Subcutaneous abdominal adipose tissue (tissue), 5 donors: ENCODE measurements around the gene DYRK3.
"Not testable (repeated sequence)": the region's sequence is repeated elsewhere in the genome, so short reads cannot be mapped to it uniquely, and the experiment has no call there.

Experiments used
- H3K27ac ChIP-seq: one replicate; pipeline ENCODE4 v1.7.0; 2013; ENCODE audit warnings: low read depth, mild to moderate bottlenecking, inconsistent platforms, low read length, moderate library complexity
- H3K27me3 ChIP-seq, 5 donors: one replicate each; pipeline ENCODE4 v1.7.0; 2013; ENCODE audit warnings: low read length in 5 of 5, inconsistent platforms in 1 of 5; ENCODE audit not compliant: control insufficient read depth in 5 of 5, insufficient read depth in 4 of 5
- H3K36me3 ChIP-seq, 5 donors: one replicate each; pipeline ENCODE4 v1.7.0; 2013; ENCODE audit warnings: low read length in 5 of 5; ENCODE audit not compliant: control insufficient read depth in 5 of 5, insufficient read depth in 5 of 5
- H3K4me1 ChIP-seq, 5 donors: one replicate each; pipeline ENCODE4 v1.7.0; 2013; ENCODE audit warnings: low read length in 5 of 5, mild to moderate bottlenecking in 3 of 5, moderate library complexity in 1 of 5; ENCODE audit not compliant: control insufficient read depth in 5 of 5, insufficient read depth in 5 of 5
- H3K4me3 ChIP-seq, 5 donors: one replicate each; pipeline ENCODE4 v1.7.0; 2013; ENCODE audit warnings: low read length in 5 of 5, low read depth in 1 of 5
- H3K9ac ChIP-seq, 5 donors: one replicate each; pipeline ENCODE4 v1.7.0; 2013; ENCODE audit warnings: low read length in 5 of 5, mild to moderate bottlenecking in 4 of 5, moderate library complexity in 3 of 5
- H3K9me3 ChIP-seq, 5 donors: one replicate each; pipeline ENCODE4 v1.7.0; 2013; ENCODE audit warnings: low read length in 5 of 5; ENCODE audit not compliant: control insufficient read depth in 5 of 5
- donor health status: healthy.
- donor health status: healthy.
- donor health status: healthy.
- donor health status: healthy.
- donor health status: healthy.

DYRK3 gene

DNA sequence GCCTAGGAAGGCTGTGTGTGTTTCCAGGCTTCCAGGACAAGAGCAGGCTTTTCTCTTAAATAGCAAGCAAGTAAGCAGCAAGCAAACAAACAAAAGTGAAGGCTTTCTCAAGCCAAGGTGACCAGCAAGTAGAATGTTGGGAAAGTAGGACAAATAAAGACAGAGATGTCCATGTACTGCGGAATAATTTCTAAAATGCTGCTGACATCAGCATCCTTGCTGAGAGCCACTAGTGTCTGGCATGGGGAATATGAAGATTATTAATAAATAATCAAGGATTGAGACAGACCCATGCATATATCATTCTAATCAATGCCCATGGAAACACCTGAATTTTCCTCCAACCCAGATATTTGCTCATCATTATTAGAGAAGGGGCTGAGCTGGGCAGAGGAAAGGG, 6.4 kb upstream of the DYRK3 start:
- Histone ChIP-seq H3K27me3 (no peaks in the 10 kb centered on the region), H3K4me1 (peaks cover 4 to 8% (median 6%) of the 10 kb centered on the region in 5 donors), H3K36me3 (no peaks in the 10 kb centered on the region)

DNA sequence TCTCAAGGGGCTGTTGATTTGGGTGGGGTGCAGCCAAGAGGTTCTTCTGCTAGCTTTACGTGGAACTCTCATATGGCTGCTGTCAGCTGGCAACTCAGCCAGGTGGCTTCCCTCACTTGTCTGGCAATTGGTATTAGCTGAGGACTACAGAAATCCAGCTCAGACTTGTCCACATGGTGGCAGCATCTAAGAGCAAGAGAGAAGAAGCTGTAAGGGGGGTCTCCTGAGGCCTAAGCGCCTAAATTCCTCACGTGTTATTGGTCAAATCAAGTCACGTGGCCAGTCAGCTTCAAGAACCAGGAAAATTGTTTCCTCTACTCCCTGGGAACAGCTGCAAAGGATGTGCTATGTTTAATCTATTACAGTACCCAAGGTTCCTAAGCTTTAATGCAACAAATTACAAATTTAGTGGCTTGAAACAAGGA, 4.2 kb upstream of the DYRK3 start:
- Histone ChIP-seq H3K4me1 (peaks cover 14 to 27% (median 20%) of the 10 kb centered on the region in 5 donors), H3K27me3 (no peaks in the 10 kb centered on the region)

More for the DNA sequence above, 6.4 kb upstream of the DYRK3 start:
- Histone ChIP-seq H3K4me3 (no peak overlapping the region), H3K9ac (no peak overlapping the region), H3K27ac (no peak overlapping the region), H3K9me3 (no peaks in the 10 kb centered on the region)

DNA sequence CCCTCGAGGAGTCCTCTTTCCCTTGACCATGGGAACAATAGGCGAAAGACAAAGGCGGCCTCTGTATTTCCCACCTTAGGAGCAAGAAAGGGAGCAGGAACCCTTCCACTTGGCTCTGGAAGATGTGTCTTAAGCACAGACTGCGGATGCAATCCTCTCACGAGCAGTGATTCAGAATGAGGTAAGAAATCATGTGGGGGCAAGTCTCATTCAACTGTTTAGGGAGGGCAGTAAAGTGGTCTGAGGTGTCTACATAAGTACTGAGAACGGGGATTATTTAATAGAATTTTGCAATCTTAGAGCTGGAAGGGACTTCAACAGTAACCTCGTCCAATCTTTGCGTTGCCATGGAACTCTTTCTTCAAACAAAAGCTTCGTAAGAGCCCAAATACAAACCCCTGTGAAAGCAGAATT, 1.6 kb upstream of the DYRK3 start:
- peaks cover 14 to 33% (median 28%) of the 10 kb centered on the region in 5 donors for H3K4me1 ChIP-seq
- H3K4me3 ChIP-seq, result no peak overlapping the region
- H3K27me3 ChIP-seq, result no peaks in the 10 kb centered on the region
- H3K36me3 ChIP-seq, result no peaks in the 10 kb centered on the region
- peak overlapping the region; percentile 22 for H3K27ac ChIP-seq
- H3K9me3 ChIP-seq, result no peaks in the 10 kb centered on the region
- peak overlapping the region in 2 of 5 donors; percentile 39 to 45 for H3K9ac ChIP-seq

More for the DNA sequence above, 4.2 kb upstream of the DYRK3 start:
- Histone ChIP-seq H3K4me3 (no peak overlapping the region), H3K27ac (no peak overlapping the region), H3K9me3 (no peaks in the 10 kb centered on the region), H3K36me3 (no peaks in the 10 kb centered on the region), H3K9ac (no peak overlapping the region)

DNA sequence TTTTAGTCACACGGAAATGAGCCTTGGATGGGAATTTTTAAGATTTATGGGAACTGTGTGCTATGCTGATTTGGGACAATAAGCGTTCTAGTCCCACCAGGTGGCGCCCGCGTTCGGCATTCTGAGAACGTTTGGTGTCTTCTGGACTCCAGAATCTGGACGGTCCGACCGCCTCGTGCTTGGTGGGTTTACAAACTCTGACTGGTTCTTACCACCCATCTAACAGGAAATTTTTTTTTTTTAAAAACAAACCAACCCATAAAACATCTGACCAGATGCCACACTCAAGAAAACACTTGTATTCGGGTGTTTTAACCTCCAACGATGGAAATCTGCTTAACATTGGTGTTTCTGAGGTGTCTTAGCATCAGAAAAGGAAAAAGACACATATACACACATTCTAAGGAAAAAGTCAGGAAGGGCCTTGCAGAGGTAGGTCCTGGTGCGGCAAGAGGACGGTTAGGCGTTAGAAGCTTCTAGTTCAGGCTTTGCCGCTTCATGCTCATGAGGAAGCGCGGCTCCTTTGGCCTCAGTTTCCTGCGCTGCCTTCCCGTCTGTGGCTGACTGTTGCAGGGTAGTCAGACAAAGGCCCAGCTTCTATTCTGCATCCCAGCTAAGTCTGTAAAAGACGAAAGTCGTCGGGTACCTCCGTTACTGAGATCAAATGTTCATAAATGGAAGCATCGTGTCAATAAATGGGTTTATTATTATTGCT, 814 bp upstream of the DYRK3 start:
- Histone ChIP-seq H3K9ac (peak overlapping the region; percentile 36 to 94 (median 75)), H3K4me1 (peaks cover 14 to 33% (median 28%) of the 10 kb centered on the region in 5 donors), H3K9me3 (no peaks in the 10 kb centered on the region), H3K27ac (peak overlapping the region; percentile 83), H3K27me3 (no peaks in the 10 kb centered on the region), H3K36me3 (no peaks in the 10 kb centered on the region), H3K4me3 (peak overlapping the region; percentile 63 to 89 (median 88))

DNA sequence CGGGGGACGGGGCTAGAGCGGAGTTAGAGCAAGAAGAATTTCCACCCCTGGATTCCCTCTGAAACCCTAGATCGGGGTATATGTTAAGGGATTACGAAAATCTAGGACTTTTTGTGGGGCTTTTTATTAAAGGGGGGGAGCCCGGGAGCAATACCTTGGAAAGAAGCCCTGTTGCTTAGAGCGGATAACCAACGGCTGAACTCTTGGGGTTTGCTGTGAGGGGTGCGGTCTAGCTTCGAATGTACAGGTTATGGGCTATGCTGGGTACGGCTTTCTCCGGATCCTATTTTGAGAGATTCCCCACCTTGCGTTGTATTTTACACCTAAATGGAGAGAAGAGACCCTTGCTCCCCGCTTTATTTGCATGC, 626 bp downstream of the DYRK3 start:
- Histone ChIP-seq H3K4me3 (peak overlapping the region; percentile 70 to 89 (median 88)), H3K9ac (peak overlapping the region in 4 of 5 donors; percentile 65 to 80 (median 76)), H3K9me3 (no peaks in the 10 kb centered on the region), H3K27me3 (no peaks in the 10 kb centered on the region), H3K36me3 (no peaks in the 10 kb centered on the region), H3K27ac (peak overlapping the region; percentile 83), H3K4me1 (peaks cover 14 to 33% (median 28%) of the 10 kb centered on the region in 5 donors)

DNA sequence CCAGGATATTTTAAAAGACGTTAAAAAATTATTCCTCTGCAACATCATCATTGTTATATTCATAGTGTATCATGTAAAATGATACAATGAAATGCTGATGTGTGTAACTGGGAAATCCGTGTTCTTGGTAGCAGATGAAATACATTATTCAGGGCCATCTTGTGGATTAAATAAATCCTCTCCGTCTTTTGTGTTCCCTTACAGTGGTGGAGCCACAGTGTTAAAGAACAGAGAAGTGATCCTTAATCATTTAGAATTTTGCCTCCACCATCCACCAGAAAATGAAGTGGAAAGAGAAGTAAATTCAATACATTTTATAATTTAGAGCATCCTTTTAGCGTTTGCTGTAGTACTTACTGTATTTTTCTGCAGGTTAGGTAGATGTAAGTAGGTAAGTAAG, 1.3 kb downstream of the DYRK3 start:
- peak overlapping the region in 3 of 5 donors; percentile 46 to 80 (median 56) for H3K9ac ChIP-seq
- H3K4me3 ChIP-seq, result peak overlapping the region in 3 of 5 donors; percentile 37 to 70 (median 38)
- H3K27ac ChIP-seq, result peak overlapping the region; percentile 83

DNA sequence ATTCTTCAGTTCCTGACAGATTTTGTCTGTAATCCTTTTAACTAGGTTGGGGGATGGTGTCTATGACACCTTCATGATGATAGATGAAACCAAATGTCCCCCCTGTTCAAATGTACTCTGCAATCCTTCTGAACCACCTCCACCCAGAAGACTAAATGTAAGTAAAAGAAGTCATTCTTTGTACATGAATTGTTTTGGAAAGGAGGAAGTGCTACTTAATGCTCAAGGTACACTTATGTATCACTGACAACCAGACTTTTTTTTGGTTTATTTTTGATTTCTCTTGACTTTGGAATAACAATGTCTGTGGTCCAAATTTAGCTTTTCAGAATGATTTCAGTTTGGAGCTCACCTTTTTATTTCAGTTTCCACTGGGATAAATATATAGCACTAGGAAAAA, 2.3 kb downstream of the DYRK3 start:
- Histone ChIP-seq H3K9ac (peak overlapping the region in 1 of 5 donors; percentile 62), H3K27me3 (no peaks in the 10 kb centered on the region), H3K36me3 (no peaks in the 10 kb centered on the region), H3K4me1 (peaks cover 14 to 33% (median 28%) of the 10 kb centered on the region in 5 donors), H3K9me3 (no peaks in the 10 kb centered on the region), H3K27ac (peak overlapping the region; percentile 83), H3K4me3 (peak overlapping the region in 1 of 5 donors; percentile 70)

More for the DNA sequence above, 1.3 kb downstream of the DYRK3 start:
- Histone ChIP-seq H3K27me3 (no peaks in the 10 kb centered on the region), H3K4me1 (peaks cover 14 to 33% (median 28%) of the 10 kb centered on the region in 5 donors), H3K9me3 (no peaks in the 10 kb centered on the region), H3K36me3 (no peaks in the 10 kb centered on the region)

DNA sequence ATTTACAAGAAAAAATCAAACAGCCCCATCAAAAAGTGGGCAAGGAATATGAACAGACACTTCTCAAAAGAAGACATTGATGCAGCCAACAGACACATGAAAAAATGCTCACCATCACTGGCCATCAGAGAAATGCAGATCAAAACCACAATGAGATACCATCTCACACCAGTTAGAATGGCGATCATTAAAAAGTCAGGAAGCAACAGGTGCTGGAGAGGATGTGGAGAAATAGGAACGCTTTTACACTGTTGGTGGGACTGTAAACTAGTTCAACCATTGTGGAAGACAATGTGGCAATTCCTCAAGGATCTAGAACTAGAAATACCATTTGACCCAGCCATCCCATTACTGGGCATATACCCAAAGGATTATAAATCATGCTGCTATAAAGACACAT, 6.7 kb downstream of the DYRK3 start:
- not testable (repeated sequence) for H3K9me3 ChIP-seq, H3K9ac ChIP-seq, H3K4me3 ChIP-seq, H3K4me1 ChIP-seq, H3K27ac ChIP-seq, H3K27me3 ChIP-seq, H3K36me3 ChIP-seq

DNA sequence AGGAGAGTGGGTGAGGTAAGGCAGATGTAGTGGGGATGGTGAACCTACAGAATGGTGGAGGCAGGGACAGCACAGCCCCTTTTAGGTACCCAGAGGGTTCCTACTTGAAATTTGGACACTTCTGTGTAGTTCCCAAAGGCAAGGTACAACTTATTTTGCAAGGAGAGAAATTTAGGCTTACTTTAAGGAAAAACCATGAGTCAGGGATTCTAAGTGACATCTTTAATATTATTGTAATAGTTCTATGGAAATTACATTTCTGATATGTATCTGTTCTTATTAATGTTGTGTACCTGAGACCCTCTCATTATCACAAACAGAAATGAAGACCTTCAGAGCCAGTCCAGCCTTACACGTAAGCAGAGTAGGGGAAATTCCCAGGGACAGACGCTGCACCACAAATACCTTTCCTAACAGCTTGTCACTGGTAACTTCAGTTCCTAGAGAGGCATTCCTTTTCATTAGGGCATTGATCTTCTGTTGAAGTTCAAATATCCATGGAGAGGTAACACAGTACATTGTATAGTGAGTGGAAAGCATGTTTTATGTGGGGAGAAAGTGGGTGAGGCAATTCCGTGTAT, 7.9 kb downstream of the DYRK3 start:
- H3K4me1 ChIP-seq, result peaks cover 0 to 3% (median 2%) of the 10 kb centered on the region in 5 donors
- H3K27ac ChIP-seq, result no peak overlapping the region
- no peaks in the 10 kb centered on the region for H3K27me3 ChIP-seq
- no peak overlapping the region for H3K9ac ChIP-seq
- H3K36me3 ChIP-seq, result peaks cover 0 to 13% (median 7%) of the 10 kb centered on the region in 5 donors
- no peak overlapping the region for H3K4me3 ChIP-seq
- H3K9me3 ChIP-seq, result no peaks in the 10 kb centered on the region

DNA sequence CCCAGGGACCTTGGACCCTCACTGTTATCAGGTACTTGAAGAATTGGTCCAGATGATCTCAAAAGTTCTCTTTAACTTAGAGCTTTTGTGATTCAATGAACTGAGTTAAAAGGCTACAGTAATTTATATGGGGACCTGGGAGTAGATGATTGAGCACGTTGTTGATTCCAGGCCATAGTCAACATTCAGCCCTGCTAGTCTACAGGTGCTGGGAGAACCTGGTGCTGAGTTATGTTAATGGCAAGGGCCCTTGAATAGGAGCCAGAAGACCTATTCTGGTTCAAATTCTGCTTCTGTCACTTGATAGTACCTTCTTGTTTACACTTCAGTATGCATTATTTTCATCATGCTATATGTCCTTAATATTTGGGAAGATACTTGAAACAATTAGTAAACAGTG, 11.2 kb downstream of the DYRK3 start:
- no peaks in the 10 kb centered on the region for H3K27me3 ChIP-seq
- H3K36me3 ChIP-seq, result peaks cover 0 to 21% (median 10%) of the 10 kb centered on the region in 5 donors
- no peak overlapping the region for H3K27ac ChIP-seq
- no peak overlapping the region for H3K4me3 ChIP-seq
- peaks cover 0 to 35% (median 28%) of the 10 kb centered on the region in 5 donors for H3K4me1 ChIP-seq
- no peaks in the 10 kb centered on the region for H3K9me3 ChIP-seq
- no peak overlapping the region for H3K9ac ChIP-seq
